Measurements from ENCODE around the gene PSG6.
"Not testable (repeated sequence)": the region's sequence is repeated elsewhere in the genome, so short reads cannot be mapped to it uniquely, and the experiment has no call there.

The PSG6 gene

DNA sequence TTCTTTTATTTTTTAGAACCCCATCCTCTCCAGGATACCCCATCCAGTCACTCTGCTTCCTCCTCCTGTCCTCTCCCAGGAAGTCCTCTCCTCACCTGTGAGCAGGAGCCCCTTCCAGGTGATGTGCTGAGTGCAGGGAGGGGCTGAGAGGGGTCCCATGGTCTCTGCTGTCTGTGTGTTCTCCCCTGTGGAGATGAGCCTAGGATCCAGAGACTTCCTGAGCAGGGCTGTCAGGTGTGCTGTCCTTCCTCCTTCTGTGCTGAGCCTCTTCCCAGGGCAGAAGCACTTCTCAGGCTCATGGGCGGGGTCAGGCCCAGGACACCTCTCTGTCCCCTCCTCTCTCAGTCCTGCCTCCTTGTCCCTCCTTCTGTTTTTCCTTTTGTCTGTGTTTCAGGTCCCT lies at the start of gene PSG6:
Gene PSG6 (minus strand): TSS at position 261 of the 400 bp plus-strand sequence. CDS start 102 bp downstream, at position 159.
- not testable (repeated sequence) for H3K4me1 ChIP-seq (ENCODE audit: control insufficient read depth, insufficient read depth, low read length, unreplicated experiment); H3K27me3 ChIP-seq (ENCODE audit: insufficient read depth, low read length); H3K36me3 ChIP-seq (ENCODE audit: insufficient read depth, low read length); H3K27ac ChIP-seq (ENCODE audit: low read depth, low read length); H2AFZ ChIP-seq (ENCODE audit: low read length, unreplicated experiment); H3K4me3 ChIP-seq (ENCODE audit: low read depth, low read length); H3K79me2 ChIP-seq (ENCODE audit: control insufficient read depth, insufficient read depth, low read length, unreplicated experiment)

DNA sequence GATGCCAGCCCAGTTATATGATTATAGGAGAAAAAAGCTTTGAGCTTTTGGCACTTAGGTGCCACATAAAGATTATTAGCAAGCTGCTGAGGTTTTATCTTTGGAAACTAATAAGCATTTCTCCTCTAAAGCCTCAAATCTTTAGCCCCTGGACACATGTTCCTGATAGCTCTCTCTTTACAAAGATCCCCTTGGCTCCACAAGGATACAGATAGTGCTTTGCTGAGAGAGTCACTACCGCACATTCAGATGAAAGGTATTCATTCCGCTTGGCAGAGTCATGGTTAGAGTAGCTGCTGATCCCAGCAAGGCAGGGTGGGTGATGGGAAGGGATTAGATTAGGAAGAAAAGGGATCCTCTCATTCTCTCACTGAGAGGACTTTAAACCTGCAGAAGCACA lies 47.5 kb upstream of the PSG6 start:
- no peaks in the 10 kb centered on the region for H3K79me2 ChIP-seq (ENCODE audit: control insufficient read depth, insufficient read depth, low read length, unreplicated experiment)
- H3K27me3 ChIP-seq (ENCODE audit: insufficient read depth, low read length): no peaks in the 10 kb centered on the region
- no peak overlapping the region for H2AFZ ChIP-seq (ENCODE audit: low read length, unreplicated experiment)
- H3K36me3 ChIP-seq (ENCODE audit: insufficient read depth, low read length): no peaks in the 10 kb centered on the region
- H3K27ac ChIP-seq (ENCODE audit: low read depth, low read length): peak overlapping the region; percentile 37; the same call in 1 of the 2 replicates
- no peaks in the 10 kb centered on the region for H3K4me1 ChIP-seq (ENCODE audit: control insufficient read depth, insufficient read depth, low read length, unreplicated experiment)
- no peak overlapping the region for H3K4me3 ChIP-seq (ENCODE audit: low read depth, low read length)

DNA sequence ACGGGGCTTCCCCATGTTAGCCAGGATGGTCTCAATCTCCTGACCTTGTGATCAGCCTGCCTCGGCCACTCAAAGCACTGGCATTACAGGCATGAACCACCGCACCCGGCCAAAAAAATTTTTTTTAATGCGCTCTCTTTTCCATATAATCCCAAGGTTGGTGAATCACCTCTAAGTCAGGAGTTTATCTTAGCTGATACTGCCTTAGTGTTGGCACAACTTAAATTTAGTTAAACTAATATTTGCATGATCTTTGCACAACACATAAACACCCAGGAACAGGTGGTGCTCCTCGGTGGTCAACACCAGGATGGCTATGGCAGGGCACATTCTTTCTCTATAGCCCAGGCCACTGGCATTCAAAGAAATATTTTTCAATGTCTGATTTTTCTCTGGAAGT lies 43.4 kb upstream of the PSG6 start:
- no peak overlapping the region for H3K27ac ChIP-seq (ENCODE audit: low read depth, low read length)
- no peaks in the 10 kb centered on the region for H3K36me3 ChIP-seq (ENCODE audit: insufficient read depth, low read length)
- H3K79me2 ChIP-seq (ENCODE audit: control insufficient read depth, insufficient read depth, low read length, unreplicated experiment): no peaks in the 10 kb centered on the region
- no peak overlapping the region for H3K4me3 ChIP-seq (ENCODE audit: low read depth, low read length)
- H3K4me1 ChIP-seq (ENCODE audit: control insufficient read depth, insufficient read depth, low read length, unreplicated experiment): no peaks in the 10 kb centered on the region
- no peaks in the 10 kb centered on the region for H3K27me3 ChIP-seq (ENCODE audit: insufficient read depth, low read length)
- H2AFZ ChIP-seq (ENCODE audit: low read length, unreplicated experiment): no peak overlapping the region

DNA sequence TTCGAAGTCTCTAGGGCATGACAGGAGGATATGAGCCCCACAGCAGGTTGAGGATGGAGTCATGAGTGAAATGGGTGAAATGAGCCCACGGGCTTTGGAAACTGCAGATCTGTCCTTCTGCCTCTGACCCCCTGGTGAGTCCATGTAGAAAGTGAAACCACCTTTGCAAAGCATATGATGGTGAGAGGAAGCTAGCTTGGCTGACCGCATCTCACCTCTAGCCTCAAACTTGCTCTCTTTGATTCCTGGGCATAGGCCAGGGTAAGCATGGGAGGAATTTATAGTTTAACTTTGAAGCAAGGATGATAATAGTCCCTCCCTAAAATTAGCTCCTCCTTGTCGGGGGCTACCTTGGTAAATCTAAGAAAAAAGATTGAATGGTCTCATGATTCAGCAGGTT lies 34.4 kb upstream of the PSG6 start:
- H2AFZ ChIP-seq (ENCODE audit: low read length, unreplicated experiment); H3K27me3 ChIP-seq (ENCODE audit: insufficient read depth, low read length); H3K4me1 ChIP-seq (ENCODE audit: control insufficient read depth, insufficient read depth, low read length, unreplicated experiment); H3K27ac ChIP-seq (ENCODE audit: low read depth, low read length); H3K79me2 ChIP-seq (ENCODE audit: control insufficient read depth, insufficient read depth, low read length, unreplicated experiment); H3K36me3 ChIP-seq (ENCODE audit: insufficient read depth, low read length); H3K4me3 ChIP-seq (ENCODE audit: low read depth, low read length): not testable (repeated sequence)

DNA sequence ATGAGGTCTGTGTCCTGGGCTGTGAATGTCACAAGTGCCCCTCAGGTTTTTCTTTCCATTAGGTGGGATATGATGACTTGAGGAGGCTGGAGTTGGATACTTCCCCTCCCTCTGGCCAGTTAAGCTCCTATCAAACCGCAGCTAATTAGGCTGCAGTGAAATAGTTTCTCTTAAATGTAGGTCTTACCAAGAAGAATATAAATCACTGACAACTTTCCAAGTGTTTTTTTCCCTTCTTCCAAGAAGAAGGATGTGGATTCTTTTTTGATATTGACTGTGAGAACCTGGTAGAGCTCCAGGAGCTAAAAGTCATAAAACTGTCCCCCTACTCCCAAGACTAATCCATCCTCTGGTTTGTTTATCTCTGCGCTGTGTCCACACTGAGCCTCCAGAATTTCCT lies 33.8 kb upstream of the PSG6 start:
- H3K36me3 ChIP-seq (ENCODE audit: insufficient read depth, low read length); H2AFZ ChIP-seq (ENCODE audit: low read length, unreplicated experiment); H3K4me1 ChIP-seq (ENCODE audit: control insufficient read depth, insufficient read depth, low read length, unreplicated experiment); H3K4me3 ChIP-seq (ENCODE audit: low read depth, low read length); H3K27me3 ChIP-seq (ENCODE audit: insufficient read depth, low read length); H3K79me2 ChIP-seq (ENCODE audit: control insufficient read depth, insufficient read depth, low read length, unreplicated experiment); H3K27ac ChIP-seq (ENCODE audit: low read depth, low read length): not testable (repeated sequence)

DNA sequence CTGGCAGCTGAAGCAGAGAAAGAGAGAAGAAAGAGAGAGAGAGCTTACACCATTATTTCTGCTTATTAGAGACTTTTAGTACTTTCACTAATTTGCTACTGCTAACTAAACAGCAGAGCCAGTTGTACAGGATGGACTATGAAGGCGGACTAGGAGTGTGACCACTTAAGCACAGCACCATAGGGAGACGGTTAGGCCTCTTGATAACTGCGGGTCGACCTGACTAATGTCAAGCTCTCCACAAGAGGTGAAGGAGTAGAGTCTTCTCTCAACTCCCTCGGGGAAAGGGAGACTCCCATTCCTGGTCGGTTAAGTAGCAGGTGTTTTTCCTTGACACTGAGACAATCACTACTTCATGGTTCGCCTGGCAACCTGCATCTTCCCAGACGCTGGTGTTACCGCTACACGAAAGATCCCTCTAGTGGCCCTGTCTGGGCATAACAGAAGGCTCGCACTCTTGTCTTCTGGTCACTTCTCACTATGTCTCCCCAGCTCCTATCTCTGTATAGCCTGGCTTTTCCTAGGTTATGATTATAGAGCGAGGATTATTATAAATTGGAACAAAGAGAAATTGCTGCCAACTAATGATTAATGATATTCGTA lies 24.6 kb upstream of the PSG6 start:
- Histone ChIP-seq H3K36me3 (ENCODE audit: insufficient read depth, low read length) (no peaks in the 10 kb centered on the region), H3K27me3 (ENCODE audit: insufficient read depth, low read length) (no peaks in the 10 kb centered on the region), H2AFZ (ENCODE audit: low read length, unreplicated experiment) (no peak overlapping the region), H3K79me2 (ENCODE audit: control insufficient read depth, insufficient read depth, low read length, unreplicated experiment) (no peaks in the 10 kb centered on the region), H3K27ac (ENCODE audit: low read depth, low read length) (no peak overlapping the region), H3K4me1 (ENCODE audit: control insufficient read depth, insufficient read depth, low read length, unreplicated experiment) (no peaks in the 10 kb centered on the region), H3K4me3 (ENCODE audit: low read depth, low read length) (no peak overlapping the region)

GRCh38 chr19:42937107-42937506 lies 19.4 kb upstream of the PSG6 start, which contains the start of gene PSG7:
Gene PSG7, minus strand, starts transcription at chr19:42937207. Its CDS starts 131 bp downstream, at chr19:42937076.
- H3K27ac ChIP-seq (ENCODE audit: low read depth, low read length); H3K4me3 ChIP-seq (ENCODE audit: low read depth, low read length); H2AFZ ChIP-seq (ENCODE audit: low read length, unreplicated experiment); H3K36me3 ChIP-seq (ENCODE audit: insufficient read depth, low read length); H3K79me2 ChIP-seq (ENCODE audit: control insufficient read depth, insufficient read depth, low read length, unreplicated experiment); H3K27me3 ChIP-seq (ENCODE audit: insufficient read depth, low read length): not testable (repeated sequence)
- H3K4me1 ChIP-seq (ENCODE audit: control insufficient read depth, insufficient read depth, low read length, unreplicated experiment): peaks cover 18% of the 10 kb centered on the region

- H3K79me2 ChIP-seq (ENCODE audit: control insufficient read depth, insufficient read depth, low read length, unreplicated experiment); H3K27me3 ChIP-seq (ENCODE audit: insufficient read depth, low read length); H3K4me3 ChIP-seq (ENCODE audit: low read depth, low read length); H2AFZ ChIP-seq (ENCODE audit: low read length, unreplicated experiment); H3K36me3 ChIP-seq (ENCODE audit: insufficient read depth, low read length): not testable (repeated sequence)
- Histone ChIP-seq H3K27ac (ENCODE audit: low read depth, low read length) (peak overlapping the region; percentile 99), H3K4me1 (ENCODE audit: control insufficient read depth, insufficient read depth, low read length, unreplicated experiment) (peaks cover 23% of the 10 kb centered on the region)
These were observed 17.0 kb upstream of the PSG6 start for GRCh38 chr19:42934726-42935125.

GRCh38 chr19:42934183-42934582 lies 16.5 kb upstream of the PSG6 start:
- H3K4me3 ChIP-seq (ENCODE audit: low read depth, low read length); H2AFZ ChIP-seq (ENCODE audit: low read length, unreplicated experiment); H3K79me2 ChIP-seq (ENCODE audit: control insufficient read depth, insufficient read depth, low read length, unreplicated experiment); H3K27me3 ChIP-seq (ENCODE audit: insufficient read depth, low read length); H3K36me3 ChIP-seq (ENCODE audit: insufficient read depth, low read length): not testable (repeated sequence)
- Histone ChIP-seq H3K27ac (ENCODE audit: low read depth, low read length) (peak overlapping the region; percentile 99), H3K4me1 (ENCODE audit: control insufficient read depth, insufficient read depth, low read length, unreplicated experiment) (peaks cover 23% of the 10 kb centered on the region)

- H3K79me2 ChIP-seq (ENCODE audit: control insufficient read depth, insufficient read depth, low read length, unreplicated experiment); H3K27me3 ChIP-seq (ENCODE audit: insufficient read depth, low read length); H2AFZ ChIP-seq (ENCODE audit: low read length, unreplicated experiment); H3K4me3 ChIP-seq (ENCODE audit: low read depth, low read length); H3K36me3 ChIP-seq (ENCODE audit: insufficient read depth, low read length): not testable (repeated sequence)
- peak overlapping the region; percentile 99 for H3K27ac ChIP-seq (ENCODE audit: low read depth, low read length)
- peaks cover 23% of the 10 kb centered on the region for H3K4me1 ChIP-seq (ENCODE audit: control insufficient read depth, insufficient read depth, low read length, unreplicated experiment)
These were observed 15.7 kb upstream of the PSG6 start for GRCh38 chr19:42933412-42933811.

DNA sequence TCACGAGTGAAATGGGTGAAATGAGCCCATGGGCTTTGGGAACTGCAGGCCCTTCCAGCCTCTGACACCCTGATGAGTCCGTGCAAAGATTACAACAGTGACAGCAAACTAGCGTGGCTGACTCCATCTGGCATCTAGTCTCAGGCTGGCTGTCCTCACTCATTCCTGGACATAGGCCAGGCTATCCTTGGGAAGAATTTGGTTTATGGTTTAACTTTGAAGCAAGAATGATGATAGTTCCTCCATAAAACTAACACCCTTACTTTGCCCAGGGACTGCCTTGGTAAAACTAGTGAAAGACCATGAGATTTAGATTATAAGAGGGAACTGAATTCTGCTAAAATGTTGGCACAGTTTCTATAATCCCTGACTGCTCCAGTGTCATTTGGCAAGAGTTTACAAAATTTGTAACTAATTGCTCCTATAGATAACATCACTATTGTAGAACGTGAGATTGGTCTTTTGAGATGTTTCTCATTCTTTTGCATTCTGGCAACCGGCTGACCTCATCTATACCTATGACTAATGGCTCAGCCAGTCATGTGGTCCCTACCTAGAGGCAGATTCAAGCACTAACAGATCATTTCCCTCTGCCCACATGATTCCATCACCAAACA lies 14.9 kb upstream of the PSG6 start:
- H3K4me1 ChIP-seq (ENCODE audit: control insufficient read depth, insufficient read depth, low read length, unreplicated experiment): peaks cover 23% of the 10 kb centered on the region
- not testable (repeated sequence) for H3K27me3 ChIP-seq (ENCODE audit: insufficient read depth, low read length); H3K79me2 ChIP-seq (ENCODE audit: control insufficient read depth, insufficient read depth, low read length, unreplicated experiment); H3K4me3 ChIP-seq (ENCODE audit: low read depth, low read length); H2AFZ ChIP-seq (ENCODE audit: low read length, unreplicated experiment); H3K36me3 ChIP-seq (ENCODE audit: insufficient read depth, low read length)
- peak overlapping the region; percentile 99 for H3K27ac ChIP-seq (ENCODE audit: low read depth, low read length)

Measured in ACC112 (cell line).